ENCODE results near the gene ZNF573.
"Not testable (repeated sequence)": the region's sequence is repeated elsewhere in the genome, so short reads cannot be mapped to it uniquely, and the experiment has no call there.

Gene ZNF573

GRCh38 chr19:37779127-37780005 is at the start of gene ZNF573:
Gene ZNF573 (minus strand): TSS chr19:37779586. CDS start chr19:37773729, 5,857 bp downstream.
- peak; percentile 62 to 79 for DNase-seq (ENCODE audit: low read depth in 2 of 2)

GRCh38 chr19:37817180-37817981 is 38.0 kb upstream of the ZNF573 start:
- peak in 1 of 2 donors; percentile 24 for DNase-seq (ENCODE audit: low read depth in 2 of 2)

GRCh38 chr19:37815611-37816010 is 36.2 kb upstream of the ZNF573 start:
- not testable (repeated sequence) for DNase-seq (ENCODE audit: low read depth in 2 of 2)

DNA sequence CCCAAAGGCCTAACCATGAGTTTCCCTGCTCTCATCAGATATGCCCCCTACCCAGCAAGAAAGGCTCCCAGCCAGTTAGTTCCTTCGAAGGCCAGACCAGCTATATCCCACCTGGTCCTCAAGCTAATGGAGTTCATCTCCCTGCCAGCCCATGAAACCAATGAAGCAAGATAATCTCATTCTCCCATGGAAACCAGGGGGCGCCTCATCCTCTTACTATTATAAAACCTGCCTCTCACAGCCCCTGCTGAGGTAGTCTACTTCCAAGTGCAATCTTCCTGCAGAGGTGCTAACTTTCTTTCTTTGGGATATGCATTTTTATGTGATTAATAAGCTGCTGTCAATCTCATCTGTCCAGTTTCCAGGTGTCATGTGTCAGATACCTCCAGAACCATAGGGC is 34.0 kb upstream of the ZNF573 start:
- no peak for DNase-seq (ENCODE audit: low read depth in 2 of 2)

- no peak for DNase-seq (ENCODE audit: low read depth in 2 of 2)
These were observed 30.0 kb upstream of the ZNF573 start for GRCh38 chr19:37809366-37809765.

- no peak for DNase-seq (ENCODE audit: low read depth in 2 of 2)
These were observed 24.0 kb upstream of the ZNF573 start for GRCh38 chr19:37803249-37803840.

DNA sequence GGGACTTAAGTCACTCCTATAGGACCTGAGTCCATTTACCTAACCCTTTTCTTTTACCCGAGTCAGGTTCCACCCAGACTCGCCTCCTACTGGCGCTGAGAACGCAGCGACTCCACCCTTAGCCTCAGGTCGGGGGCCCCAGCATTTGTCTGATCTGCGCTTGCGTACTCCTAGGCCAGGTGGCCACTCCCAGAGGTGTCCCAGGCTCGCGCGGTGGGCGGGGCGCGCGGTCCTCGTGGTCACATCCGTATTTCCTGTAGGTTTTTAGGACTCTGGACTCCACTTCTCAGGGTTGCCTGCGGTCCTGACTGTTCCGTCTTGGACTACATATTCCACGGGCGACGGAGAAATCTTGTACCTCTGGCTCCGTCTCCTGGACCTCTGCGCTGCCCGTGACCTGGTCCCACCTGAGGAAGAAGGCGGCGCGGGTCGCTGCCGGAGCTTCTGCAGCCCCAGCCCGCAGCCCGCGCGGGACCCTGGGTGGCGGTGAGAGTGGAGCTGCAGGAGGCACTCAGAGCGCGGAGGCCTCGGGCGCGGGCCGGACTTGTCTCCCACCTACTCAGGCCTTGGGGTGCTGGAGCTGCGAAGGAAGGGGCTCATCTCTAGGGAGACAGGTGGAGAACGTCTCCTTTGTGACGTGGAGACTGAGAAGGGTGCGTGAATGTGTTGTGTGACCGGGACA is 11.0 kb upstream of the ZNF573 start:
- DNase-seq (ENCODE audit: low read depth in 2 of 2): no peak

GRCh38 chr19:37778613-37779126 is 716 bp downstream of the ZNF573 start:
- DNase-seq (ENCODE audit: low read depth in 2 of 2): no peak

- DNase-seq (ENCODE audit: low read depth in 2 of 2): no peak
These were observed 8.4 kb downstream of the ZNF573 start for GRCh38 chr19:37770985-37771384.

- DNase-seq (ENCODE audit: low read depth in 2 of 2): no peak
These were observed 15.9 kb downstream of the ZNF573 start for GRCh38 chr19:37763488-37763887.

DNA sequence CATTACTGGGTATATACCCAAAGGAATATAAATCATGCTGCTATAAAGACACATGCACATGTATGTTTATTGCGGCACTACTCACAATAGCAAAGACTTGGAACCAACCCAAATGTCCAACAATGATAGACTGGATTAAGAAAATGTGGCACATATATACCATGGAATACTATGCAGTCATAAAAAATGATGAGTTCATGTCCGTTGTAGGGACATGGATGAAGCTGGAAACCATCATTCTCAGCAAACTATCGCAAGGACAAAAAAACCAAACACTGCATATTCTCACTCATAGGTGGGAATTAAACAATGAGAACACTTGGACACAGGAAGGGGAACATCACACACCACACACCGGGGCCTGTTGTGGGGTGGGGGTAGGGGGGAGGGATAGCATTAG is 21.7 kb downstream of the ZNF573 start:
- DNase-seq (ENCODE audit: low read depth in 2 of 2): not testable (repeated sequence)

DNA sequence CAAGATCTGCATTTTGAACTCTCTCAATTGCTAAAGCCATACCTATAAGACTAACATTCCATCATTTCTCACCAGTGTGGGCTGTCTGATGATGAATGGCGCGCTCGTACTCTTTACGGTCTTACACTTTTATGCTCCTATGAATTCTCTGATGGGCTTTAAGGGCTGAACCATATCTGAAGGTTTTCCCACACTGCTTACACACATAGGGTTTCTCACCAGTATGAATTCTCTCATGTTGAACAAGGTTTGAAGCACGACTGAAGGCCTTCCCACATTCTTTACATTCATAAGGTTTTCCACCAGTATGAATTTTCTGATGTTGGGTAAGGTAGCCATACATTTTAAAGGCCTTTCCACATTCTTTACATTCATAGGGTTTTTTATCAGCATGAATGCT is 41.0 kb downstream of the ZNF573 start:
- no peak for DNase-seq (ENCODE audit: low read depth in 2 of 2)

DNA sequence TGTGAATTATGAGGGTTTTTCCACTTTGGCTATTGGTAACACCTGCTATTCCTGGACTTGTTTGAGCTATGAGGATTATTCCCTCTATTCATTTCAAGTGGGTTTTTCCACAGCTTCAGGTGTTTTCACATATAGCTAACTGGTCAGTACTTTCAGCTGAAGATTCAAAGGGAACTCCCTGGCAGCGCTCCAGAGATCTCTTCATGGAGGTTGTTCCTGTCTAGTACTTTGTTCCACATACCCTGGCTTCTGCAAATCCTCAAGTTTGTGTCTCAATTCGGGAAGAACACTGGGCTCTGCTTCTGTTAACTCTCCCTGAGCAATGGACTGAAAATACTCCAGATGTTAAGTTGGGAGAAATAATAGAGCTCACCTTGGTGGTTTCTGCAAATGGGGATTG is 54.2 kb downstream of the ZNF573 start:
- DNase-seq (ENCODE audit: low read depth in 2 of 2): no peak

DNA sequence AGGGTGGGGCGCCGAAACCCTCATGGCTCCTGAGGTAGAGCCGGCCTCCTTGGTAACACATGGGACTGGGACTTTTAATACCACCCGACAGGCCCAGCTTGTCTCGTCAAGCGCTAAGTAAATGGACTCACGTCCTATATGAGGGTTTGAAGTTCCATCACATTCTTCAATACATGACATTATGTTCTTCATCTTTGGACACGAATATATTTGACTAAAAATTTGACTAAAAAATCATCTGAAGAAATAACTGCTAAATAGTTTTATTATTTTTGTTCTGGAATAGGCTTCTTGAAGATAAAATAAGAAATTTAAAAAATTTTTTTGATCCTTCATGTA is 59.5 kb downstream of the ZNF573 start:
- no peak for DNase-seq (ENCODE audit: low read depth in 2 of 2)

- DNase-seq (ENCODE audit: low read depth in 2 of 2): peak; percentile 76 to 80
These were observed 60.1 kb downstream of the ZNF573 start, which contains the start of gene ZNF607 for GRCh38 chr19:37719111-37719926. Gene ZNF607 (minus strand): TSS chr19:37719761. CDS start chr19:37711618, 8,143 bp downstream.

DNA sequence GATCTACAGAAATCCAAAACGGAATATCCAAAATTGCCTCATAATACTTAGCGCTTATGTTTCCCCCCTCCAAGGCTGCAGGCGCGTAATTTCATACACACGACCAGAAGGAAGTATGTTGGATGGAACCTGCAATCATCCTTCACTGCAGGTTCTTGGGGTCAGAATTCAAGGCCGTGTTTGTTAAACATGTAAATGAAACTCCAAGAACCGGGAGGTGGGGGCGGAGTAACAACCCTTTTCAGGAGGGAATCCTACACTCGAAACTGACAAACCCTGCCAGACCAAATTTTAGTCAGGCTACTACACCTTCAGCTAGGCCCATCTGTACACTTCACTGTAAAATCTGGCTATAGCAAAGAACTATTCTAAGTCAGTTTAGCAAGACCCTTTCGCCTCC is 61.1 kb downstream of the ZNF573 start:
- no peak for DNase-seq (ENCODE audit: low read depth in 2 of 2)

DNA sequence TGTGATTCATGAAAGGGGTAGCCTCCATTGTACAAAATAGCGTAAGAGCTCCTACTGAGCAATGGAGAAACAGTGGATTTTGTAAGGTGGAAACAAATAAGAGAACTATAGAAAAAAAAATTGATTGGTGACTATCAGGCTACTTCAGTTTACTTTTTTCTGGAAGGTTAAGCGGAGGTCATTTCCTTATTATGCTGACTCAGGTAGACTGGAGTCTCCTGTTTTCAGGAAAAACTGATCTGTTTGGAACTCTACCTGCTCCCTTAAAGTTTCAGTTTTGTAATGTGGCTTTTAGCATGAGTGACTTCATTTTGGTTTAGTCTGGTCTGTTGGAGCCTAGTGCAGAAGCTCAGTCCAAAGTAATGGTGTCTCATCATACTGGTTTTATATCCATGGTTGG is 63.2 kb downstream of the ZNF573 start:
- DNase-seq (ENCODE audit: low read depth in 2 of 2): no peak

DNA sequence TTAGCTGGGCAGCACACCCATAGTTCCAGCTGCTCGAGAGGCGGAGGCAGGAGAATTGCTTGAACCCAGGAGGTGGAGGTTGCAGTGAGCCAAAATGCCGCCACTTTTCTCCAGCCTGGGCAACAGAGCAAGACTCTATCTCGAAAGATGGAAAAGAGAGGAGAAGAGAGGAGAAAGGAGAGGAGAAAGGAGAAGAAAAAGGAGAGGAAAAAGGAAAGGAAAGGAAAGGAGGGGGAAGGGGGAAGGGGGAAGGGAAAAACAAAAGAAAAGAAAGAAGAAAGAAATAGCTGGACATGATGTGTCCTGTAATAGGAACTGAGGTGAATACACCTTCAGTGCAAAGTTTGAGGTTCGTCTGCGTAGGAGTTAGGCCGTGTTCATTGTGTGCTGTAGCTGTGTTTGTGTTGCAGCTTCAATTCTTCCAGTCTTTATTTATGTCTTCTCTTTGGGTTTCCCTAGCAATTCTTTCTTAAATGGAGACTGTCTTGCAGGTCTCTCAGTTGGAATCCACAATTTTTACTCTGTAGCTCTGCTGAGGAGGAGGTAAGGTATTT is 73.3 kb downstream of the ZNF573 start:
- no peak for DNase-seq (ENCODE audit: low read depth in 2 of 2)

DNA sequence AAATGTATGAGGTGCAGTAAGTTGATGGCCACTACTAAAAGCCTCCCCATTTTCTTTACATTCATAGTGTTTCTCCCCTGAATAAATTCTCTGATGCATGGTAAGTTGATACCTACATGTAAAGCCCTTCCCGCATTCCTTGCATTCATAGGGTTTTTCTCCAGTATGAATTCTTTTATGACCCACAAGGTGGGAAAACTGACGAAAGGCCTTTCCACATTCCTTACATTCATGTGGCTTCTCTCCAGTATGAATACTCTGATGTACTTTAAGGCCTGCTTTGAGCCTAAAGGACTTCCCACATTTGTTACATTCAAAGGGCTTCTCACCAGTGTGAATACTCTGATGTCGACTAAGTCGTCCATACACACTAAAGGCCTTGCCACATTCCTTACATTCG is 80.3 kb downstream of the ZNF573 start:
- no peak for DNase-seq (ENCODE audit: low read depth in 2 of 2)

- DNase-seq (ENCODE audit: low read depth in 2 of 2): no peak
These were observed 81.2 kb downstream of the ZNF573 start for GRCh38 chr19:37698216-37698615.

Data from stimulated activated CD4-positive, alpha-beta T cell treated with anti-CD3 and anti-CD28 coated beads, Interleukin-4, amount 100 ng/mL, for 48 hours (primary cell).